OCI-LY3 (cell line): ENCODE data around the gene DCUN1D1.

Source experiments
- H2AFZ ChIP-seq: fragments of 200-600, 300-600 bp; shearing (Covaris generic); 2 replicates; pipeline ENCODE4 v1.6.0; 2014; ENCODE audit warnings: antibody characterized with exemption, low read depth, low read length
- H3K27ac ChIP-seq: fragments of 200-600, 300-600 bp; sonication (generic); 2 replicates; pipeline ENCODE4 v1.5.1; 2014; ENCODE audit warnings: mild to moderate bottlenecking, low read length, moderate library complexity, mixed read lengths
- H3K27me3 ChIP-seq: fragments of 200-600, 300-600 bp; sonication (generic); 2 replicates; pipeline ENCODE4 v1.6.1; 2014; ENCODE audit warnings: low read depth, low read length, mixed read lengths
- H3K36me3 ChIP-seq: fragments of 200-600, 300-600 bp; sonication (generic); replicated peaks from 2 replicates; pipeline ENCODE3; 2014; ENCODE audit warnings: low read depth, low read length, mixed read lengths
- H3K4me1 ChIP-seq: fragments of 300-600, 200-600 bp; sonication (generic); 2 replicates; pipeline ENCODE4 v1.6.1; 2014; ENCODE audit warnings: low read length, mixed read lengths
- H3K4me2 ChIP-seq: fragments of 200-600, 300-600 bp; sonication (generic); 2 replicates; pipeline ENCODE4 v1.6.1; 2014; ENCODE audit warnings: low read length, mixed read lengths
- H3K4me3 ChIP-seq: fragments of 300-600, 200-600 bp; sonication (generic); 2 replicates; pipeline ENCODE4 v1.5.1; 2014; ENCODE audit warnings: antibody characterized with exemption, mild to moderate bottlenecking, low read length, moderate library complexity
- H3K79me2 ChIP-seq: fragments of 300-600, 200-600 bp; shearing (Covaris generic); 2 replicates; pipeline ENCODE4 v1.6.1; 2014; ENCODE audit warnings: mild to moderate bottlenecking, low read length, mixed read lengths
- H3K9ac ChIP-seq: fragments of 300-600, 200-600 bp; shearing (Covaris generic); 2 replicates; pipeline ENCODE4 v1.6.0; 2014; ENCODE audit warnings: mild to moderate bottlenecking, low read length, moderate library complexity
- H3K9me3 ChIP-seq: fragments of 200-600, 300-600 bp; shearing (Covaris generic); 2 replicates; pipeline ENCODE4 v1.6.1; 2014; ENCODE audit warnings: low read length, mixed read lengths; ENCODE audit not compliant: insufficient read depth
- H4K20me1 ChIP-seq: fragments of 200-600, 300-600 bp; sonication (generic); 2 replicates; pipeline ENCODE4 v1.6.1; 2016; ENCODE audit warnings: low read length, mixed read lengths; ENCODE audit not compliant: insufficient read depth
- CTCF ChIP-seq: fragments of 200-600, 300-600 bp; sonication (generic); IDR thresholded peaks from 2 replicates; pipeline ENCODE4 v1.5.1; 2014; ENCODE audit warnings: antibody characterized with exemption, low read length, low read depth
- EZH2phosphoT487 ChIP-seq: fragments of 200-600 bp; shearing (Covaris generic); IDR thresholded peaks from 2 replicates; pipeline ENCODE4 v1.6.1; 2018; ENCODE audit warnings: antibody characterized with exemption, mixed run types, low read depth

Gene DCUN1D1

GRCh38 chr3:182972387-182972786 is 8.0 kb downstream of the DCUN1D1 start:
- peaks cover 79% of the 10 kb centered on the region for H3K4me1 ChIP-seq
- no peak overlapping the region for H2AFZ ChIP-seq
- H3K79me2 ChIP-seq = peaks cover 100% of the 10 kb centered on the region
- H3K27me3 ChIP-seq = no peaks in the 10 kb centered on the region
- peak overlapping the region; percentile 93 for H3K27ac ChIP-seq
- no peaks in the 10 kb centered on the region for H3K36me3 ChIP-seq
- H3K4me2 ChIP-seq = peak overlapping the region; percentile 92
- H3K9ac ChIP-seq = peak overlapping the region; percentile 25; the same call in 1 of the 2 replicates
- no peak for TF ChIP-seq CTCF
- no peak for TF ChIP-seq EZH2phosphoT487
- H3K9me3 ChIP-seq = no peaks in the 10 kb centered on the region
- H4K20me1 ChIP-seq = peaks cover 28% of the 10 kb centered on the region
- H3K4me3 ChIP-seq = peak overlapping the region; percentile 34; the same call in 1 of the 2 replicates

- H2AFZ ChIP-seq = no peak overlapping the region
- H3K4me3 ChIP-seq = peak overlapping the region; percentile 34
- peaks cover 75% of the 10 kb centered on the region for H3K4me1 ChIP-seq
- H3K36me3 ChIP-seq = no peaks in the 10 kb centered on the region
- peaks cover 21% of the 10 kb centered on the region for H4K20me1 ChIP-seq
- no peak for TF ChIP-seq CTCF
- no peak for TF ChIP-seq EZH2phosphoT487
- H3K4me2 ChIP-seq = peak overlapping the region; percentile 92
- no peaks in the 10 kb centered on the region for H3K9me3 ChIP-seq
- peak overlapping the region; percentile 25; the same call in 1 of the 2 replicates for H3K9ac ChIP-seq
- H3K27me3 ChIP-seq = no peaks in the 10 kb centered on the region
- peak overlapping the region; percentile 93 for H3K27ac ChIP-seq
- H3K79me2 ChIP-seq = peaks cover 95% of the 10 kb centered on the region
Measured at GRCh38 chr3:182971637-182972036, 8.7 kb downstream of the DCUN1D1 start.

- H3K27me3 ChIP-seq = no peaks in the 10 kb centered on the region
- no peaks in the 10 kb centered on the region for H3K36me3 ChIP-seq
- H3K79me2 ChIP-seq = peaks cover 95% of the 10 kb centered on the region
- peaks cover 75% of the 10 kb centered on the region for H3K4me1 ChIP-seq
- H4K20me1 ChIP-seq = peaks cover 13% of the 10 kb centered on the region
- H3K27ac ChIP-seq = peak overlapping the region; percentile 93
- peak overlapping the region; percentile 35 for H3K4me3 ChIP-seq
- H3K4me2 ChIP-seq = peak overlapping the region; percentile 92
- TF ChIP-seq EZH2phosphoT487 (no peak), CTCF (no peak)
- peak overlapping the region; percentile 80 for H3K9ac ChIP-seq
- no peak overlapping the region for H2AFZ ChIP-seq
- H3K9me3 ChIP-seq = no peaks in the 10 kb centered on the region
Measured at GRCh38 chr3:182970811-182971418, 9.4 kb downstream of the DCUN1D1 start.

- Histone ChIP-seq H3K4me2 (peak overlapping the region; percentile 92), H3K4me3 (peak overlapping the region; percentile 62), H3K9me3 (no peaks in the 10 kb centered on the region), H4K20me1 (peaks cover 5% of the 10 kb centered on the region), H2AFZ (no peak overlapping the region), H3K36me3 (peaks cover 3% of the 10 kb centered on the region), H3K27me3 (no peaks in the 10 kb centered on the region), H3K4me1 (peaks cover 76% of the 10 kb centered on the region), H3K79me2 (peaks cover 95% of the 10 kb centered on the region), H3K9ac (peak overlapping the region; percentile 80), H3K27ac (peak overlapping the region; percentile 93)
- TF ChIP-seq CTCF (no peak), EZH2phosphoT487 (no peak)
Measured at GRCh38 chr3:182969853-182970252, 10.5 kb downstream of the DCUN1D1 start.
